ENCODE results near the gene MTA3.

- no peak for TF ChIP-seq EZH2 (IDR thresholded peaks at IDR 0.05; ENCODE audit: low read length, missing control alignments)
- TF ChIP-seq, protein P1, sequence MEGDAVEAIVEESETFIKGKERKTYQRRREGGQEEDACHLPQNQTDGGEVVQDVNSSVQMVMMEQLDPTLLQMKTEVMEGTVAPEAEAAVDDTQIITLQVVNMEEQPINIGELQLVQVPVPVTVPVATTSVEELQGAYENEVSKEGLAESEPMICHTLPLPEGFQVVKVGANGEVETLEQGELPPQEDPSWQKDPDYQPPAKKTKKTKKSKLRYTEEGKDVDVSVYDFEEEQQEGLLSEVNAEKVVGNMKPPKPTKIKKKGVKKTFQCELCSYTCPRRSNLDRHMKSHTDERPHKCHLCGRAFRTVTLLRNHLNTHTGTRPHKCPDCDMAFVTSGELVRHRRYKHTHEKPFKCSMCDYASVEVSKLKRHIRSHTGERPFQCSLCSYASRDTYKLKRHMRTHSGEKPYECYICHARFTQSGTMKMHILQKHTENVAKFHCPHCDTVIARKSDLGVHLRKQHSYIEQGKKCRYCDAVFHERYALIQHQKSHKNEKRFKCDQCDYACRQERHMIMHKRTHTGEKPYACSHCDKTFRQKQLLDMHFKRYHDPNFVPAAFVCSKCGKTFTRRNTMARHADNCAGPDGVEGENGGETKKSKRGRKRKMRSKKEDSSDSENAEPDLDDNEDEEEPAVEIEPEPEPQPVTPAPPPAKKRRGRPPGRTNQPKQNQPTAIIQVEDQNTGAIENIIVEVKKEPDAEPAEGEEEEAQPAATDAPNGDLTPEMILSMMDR (conservative IDR thresholded peaks at IDR 0.05 in 1 of 2, IDR thresholded peaks at IDR 0.05 in 1 of 2; ENCODE audit: low read depth in 1 of 2, low read length in 2 of 2) = no peak
Measured at GRCh38 chr2:42698940-42699339, 130.5 kb downstream of the MTA3 start.

Measured in fibroblast of lung (primary cell).